Colonic mucosa (tissue), 4 donors: ENCODE results near the gene MAPK1IP1L. TPM values are rescaled to one million over a fixed set of nuclear protein-coding genes. Genes with fewer than 3 reads are reported as not detected.

Experiments
- DNase-seq: peaks from one replicate; pipeline ENCODE4 v3.0.0-alpha.2; 2020
- H3K27ac ChIP-seq: fragments of 200-600 bp; one replicate; pipeline ENCODE4 v1.8.0; 2021
- H3K27me3 ChIP-seq: fragments of 200-600 bp; one replicate; pipeline ENCODE4 v1.8.0; 2021
- H3K36me3 ChIP-seq: fragments of 200-600 bp; one replicate; pipeline ENCODE4 v1.8.0; 2021
- H3K4me1 ChIP-seq: fragments of 200-600 bp; one replicate; pipeline ENCODE4 v1.8.0; 2021; ENCODE audit warnings: mild to moderate bottlenecking
- H3K4me3 ChIP-seq: fragments of 200-600 bp; one replicate; pipeline ENCODE4 v1.8.0; 2021
- H3K9ac ChIP-seq, 2 donors: one replicate each; pipeline ENCODE4 v1.7.0; 2013; ENCODE audit warnings: control low read depth in 2 of 2, low read depth in 2 of 2, low read length in 2 of 2
- H3K9me3 ChIP-seq: fragments of 200-600 bp; one replicate; pipeline ENCODE4 v1.8.0; 2021
- intact Hi-C: fragments of 100-400 bp; cut with DNase I; formaldehyde crosslinking; loops from one replicate; pipeline ENCODE4 v1.14.1; 2022
- total RNA-seq, 2 donors: library from RNA; stranded (reverse); fragmentation: NEBNext Ultra II Directional in 1 of 2; extraction: Animal tissue kit (Norgen Biotek cat#: 25700) in 1 of 2; gene quantifications; one replicate each; pipeline ENCODE4 v1.2.1, GENCODE V29; 2021
- TF ChIP-seq, protein P1 (sequence below): fragments of 200-600 bp; IDR thresholded peaks from one replicate; pipeline ENCODE4 v1.8.0; 2022; ENCODE audit warnings: antibody characterized with exemption, mild to moderate bottlenecking
- donor health status: healthy.
- donor health status: DM: no; HTN: no; CAD: no.
- donor health status: DM: no; HTN: no; CAD: no.

Gene MAPK1IP1L
- total RNA-seq, 2 donors from 2014 or later: 79.8 to 83.2 TPM

DNA sequence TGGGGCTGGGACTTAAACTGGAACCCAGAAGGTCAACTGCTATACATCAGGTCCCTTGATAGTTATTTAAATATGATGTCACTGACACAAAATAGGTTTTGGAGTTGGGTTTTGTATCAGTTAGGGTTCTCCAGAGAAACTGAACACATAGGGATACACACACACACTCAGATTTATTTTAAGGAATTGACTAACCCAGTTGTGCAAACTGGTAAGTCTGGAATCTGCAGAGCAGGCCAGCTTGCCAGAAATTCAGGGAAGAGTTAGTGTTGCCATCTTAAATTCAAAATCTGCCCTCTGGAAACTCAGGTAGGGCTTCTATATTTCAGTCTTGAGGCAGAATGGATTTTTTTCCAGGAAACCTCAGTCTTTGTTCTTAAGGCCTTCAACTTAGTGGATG, 36.9 kb downstream of the MAPK1IP1L start:
- Histone ChIP-seq H3K36me3 (no peaks in the 10 kb centered on the region), H3K27ac (no peak overlapping the region), H3K9me3 (no peaks in the 10 kb centered on the region), H3K9ac (peak overlapping the region in 1 of 2 donors; percentile 12), H3K4me1 (peaks cover 3% of the 10 kb centered on the region), H3K27me3 (no peaks in the 10 kb centered on the region), H3K4me3 (no peak overlapping the region)
- TF ChIP-seq, protein P1, sequence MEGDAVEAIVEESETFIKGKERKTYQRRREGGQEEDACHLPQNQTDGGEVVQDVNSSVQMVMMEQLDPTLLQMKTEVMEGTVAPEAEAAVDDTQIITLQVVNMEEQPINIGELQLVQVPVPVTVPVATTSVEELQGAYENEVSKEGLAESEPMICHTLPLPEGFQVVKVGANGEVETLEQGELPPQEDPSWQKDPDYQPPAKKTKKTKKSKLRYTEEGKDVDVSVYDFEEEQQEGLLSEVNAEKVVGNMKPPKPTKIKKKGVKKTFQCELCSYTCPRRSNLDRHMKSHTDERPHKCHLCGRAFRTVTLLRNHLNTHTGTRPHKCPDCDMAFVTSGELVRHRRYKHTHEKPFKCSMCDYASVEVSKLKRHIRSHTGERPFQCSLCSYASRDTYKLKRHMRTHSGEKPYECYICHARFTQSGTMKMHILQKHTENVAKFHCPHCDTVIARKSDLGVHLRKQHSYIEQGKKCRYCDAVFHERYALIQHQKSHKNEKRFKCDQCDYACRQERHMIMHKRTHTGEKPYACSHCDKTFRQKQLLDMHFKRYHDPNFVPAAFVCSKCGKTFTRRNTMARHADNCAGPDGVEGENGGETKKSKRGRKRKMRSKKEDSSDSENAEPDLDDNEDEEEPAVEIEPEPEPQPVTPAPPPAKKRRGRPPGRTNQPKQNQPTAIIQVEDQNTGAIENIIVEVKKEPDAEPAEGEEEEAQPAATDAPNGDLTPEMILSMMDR: no peak
- no peak for DNase-seq
- intact Hi-C loops: loop anchor here (2.0 to 5.0 kb wide), 2 partner anchors 36 to 72 kb away; partner anchors contain the start of gene MAPK1IP1L

DNA sequence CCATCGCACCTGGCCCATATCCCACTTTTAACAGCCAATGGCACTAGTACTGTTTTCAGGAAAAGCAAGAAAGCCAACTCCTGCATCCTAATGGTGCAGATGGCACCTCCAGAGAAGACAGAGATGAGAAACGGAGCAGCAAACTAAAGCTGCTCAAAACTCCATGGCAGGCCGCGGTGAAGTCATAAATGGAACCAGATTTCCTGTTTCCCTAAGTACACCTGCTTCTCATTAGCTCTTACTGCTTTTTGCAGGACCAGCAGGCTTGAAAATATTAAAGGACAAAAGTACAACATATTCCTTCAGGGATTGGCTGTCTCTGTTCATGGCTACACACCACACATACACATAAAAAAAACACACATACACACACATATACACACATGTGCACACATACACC, 40.9 kb downstream of the MAPK1IP1L start:
- Histone ChIP-seq H3K27ac (peak overlapping the region; percentile 28), H3K9ac (peak overlapping the region in 1 of 2 donors; percentile 79), H3K27me3 (no peaks in the 10 kb centered on the region), H3K4me3 (no peak overlapping the region), H3K4me1 (peaks cover 3% of the 10 kb centered on the region), H3K9me3 (no peaks in the 10 kb centered on the region), H3K36me3 (no peaks in the 10 kb centered on the region)
- DNase-seq: no peak
- intact Hi-C loops: loop anchor here (5.0 kb wide), 1 partner anchor 40 kb away; no protein-coding TSS in a partner anchor
- TF ChIP-seq, protein P1: no peak

DNA sequence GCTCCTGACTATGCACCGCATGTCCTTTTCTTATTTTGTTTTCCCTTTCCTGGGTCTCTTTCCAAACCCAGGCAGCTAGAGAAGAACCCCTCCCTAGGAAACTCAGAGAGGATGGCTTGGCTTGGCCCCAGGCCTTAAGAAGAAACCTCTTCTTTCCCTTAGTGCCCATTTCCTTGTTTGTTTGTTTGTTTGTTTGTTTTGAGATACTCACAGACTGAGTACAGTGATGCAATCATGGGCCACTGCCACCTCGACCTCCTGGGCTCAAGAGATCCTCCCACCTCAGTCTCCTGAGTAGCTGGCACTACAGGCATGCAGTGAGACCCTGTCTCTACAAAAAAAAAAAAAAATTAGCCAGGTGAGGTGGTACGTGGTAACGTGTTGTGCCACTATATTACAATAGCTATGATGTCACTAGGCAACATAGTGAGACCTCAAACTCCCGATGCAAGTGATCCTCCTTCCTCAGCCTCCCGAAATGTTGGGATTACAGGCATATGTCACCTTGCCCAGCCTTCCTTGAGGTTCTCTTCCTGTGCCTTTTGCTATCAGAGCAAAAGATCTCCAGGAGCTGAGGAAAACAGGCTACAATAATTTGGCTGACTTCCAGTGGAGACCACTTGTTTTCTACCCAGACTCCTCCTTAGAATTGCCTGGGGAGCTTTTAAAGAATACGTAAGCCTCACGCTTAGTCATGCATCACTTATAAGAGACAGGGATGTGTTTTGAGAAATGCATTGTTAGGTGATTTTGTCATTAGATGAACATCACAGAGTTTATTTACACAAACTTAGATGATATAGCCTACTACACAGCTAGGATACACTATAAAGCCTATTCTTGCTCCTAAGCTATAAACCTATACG, 43.1 kb downstream of the MAPK1IP1L start:
- Histone ChIP-seq H3K4me3 (no peak overlapping the region), H3K27me3 (no peaks in the 10 kb centered on the region), H3K9ac (no peak overlapping the region), H3K9me3 (no peaks in the 10 kb centered on the region), H3K27ac (no peak overlapping the region), H3K36me3 (no peaks in the 10 kb centered on the region), H3K4me1 (peaks cover 8% of the 10 kb centered on the region)
- TF ChIP-seq, protein P1: no peak
- DNase-seq: no peak
- intact Hi-C loops: loop anchor here (5.0 kb wide), 1 partner anchor 38 kb away; no protein-coding TSS in a partner anchor

DNA sequence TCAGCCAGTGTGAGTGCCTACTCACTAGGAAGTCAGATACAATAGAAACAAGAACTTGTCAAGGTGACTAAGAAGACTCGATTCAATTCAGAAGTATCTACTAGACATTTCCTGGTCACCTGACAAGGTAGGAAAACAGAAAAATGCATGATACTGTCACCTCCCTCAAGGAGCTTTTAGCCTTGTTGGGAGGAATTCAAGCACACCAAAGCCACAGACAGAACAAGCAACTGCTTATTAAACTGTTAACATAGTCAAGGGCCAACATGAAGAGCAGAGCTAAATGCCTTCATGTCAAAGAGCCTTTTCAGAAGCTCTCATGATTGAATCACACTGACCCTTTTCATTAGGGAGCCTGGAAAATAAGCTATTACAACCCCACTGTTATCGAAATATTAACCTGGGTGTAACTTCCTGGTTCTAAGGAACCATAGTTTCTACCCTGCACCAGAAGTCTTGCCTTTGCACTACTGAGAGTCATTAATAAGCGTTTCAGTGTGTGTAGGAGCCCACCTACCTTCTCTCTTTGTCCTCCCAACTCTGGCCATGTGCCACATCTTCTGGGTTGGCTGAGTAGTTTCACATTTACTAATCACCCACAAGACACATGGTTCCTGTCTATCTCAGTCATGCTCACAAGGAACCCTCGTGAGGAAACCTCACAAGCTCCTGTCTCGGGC, 46.6 kb downstream of the MAPK1IP1L start:
- Histone ChIP-seq H3K27ac (peak overlapping the region; percentile 48), H3K4me3 (no peak overlapping the region), H3K27me3 (no peaks in the 10 kb centered on the region), H3K4me1 (peaks cover 11% of the 10 kb centered on the region), H3K9me3 (no peaks in the 10 kb centered on the region), H3K9ac (peak overlapping the region in 1 of 2 donors; percentile 21), H3K36me3 (no peaks in the 10 kb centered on the region)
- DNase-seq: no peak
- intact Hi-C loops: no loop called here
- TF ChIP-seq, protein P1: no peak

DNA sequence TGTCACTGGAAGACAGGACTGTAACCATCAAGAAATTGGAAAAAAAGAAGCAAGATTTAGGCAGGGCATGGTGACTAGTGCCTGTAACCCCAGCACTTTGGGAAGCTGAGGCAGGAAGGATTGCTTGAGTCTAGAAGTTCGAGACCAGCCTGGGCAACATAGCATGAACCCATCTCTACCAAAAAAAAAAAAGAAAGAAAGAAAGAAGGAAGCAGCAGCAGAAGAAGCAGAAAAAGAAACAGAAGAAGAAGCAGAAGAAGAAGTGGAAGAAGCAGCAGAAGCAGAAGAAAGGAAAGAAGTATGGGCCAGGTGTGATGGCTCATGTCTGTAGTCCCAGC, 47.1 kb downstream of the MAPK1IP1L start:
- Histone ChIP-seq H3K4me1 (peaks cover 13% of the 10 kb centered on the region), H3K36me3 (no peaks in the 10 kb centered on the region), H3K4me3 (no peak overlapping the region), H3K27ac (peak overlapping the region; percentile 48), H3K9ac (peak overlapping the region in 1 of 2 donors; percentile 21), H3K27me3 (no peaks in the 10 kb centered on the region), H3K9me3 (no peaks in the 10 kb centered on the region)
- no peak for DNase-seq
- TF ChIP-seq, protein P1: no peak
- intact Hi-C loops: no loop called here
